ENCODE measurements around the gene PSEN1.

Gene PSEN1

GRCh38 chr14:73136387-73137225 lies at the start of gene PSEN1:
TSS of gene PSEN1 (plus strand) at chr14:73136507. CDS start at chr14:73148020, 11,513 bp downstream.
- peak; percentile 65 for DNase-seq (ENCODE audit: low read depth)
- peak within 1 kb of the TSS; percentile 84 for H3K4me3 ChIP-seq (ENCODE audit: low read depth, low read length)

GRCh38 chr14:73091044-73091443 lies 45.3 kb upstream of the PSEN1 start:
- DNase-seq (ENCODE audit: low read depth) = no peak
- no peak overlapping the region for H3K4me3 ChIP-seq (ENCODE audit: low read depth, low read length)

- H3K4me3 ChIP-seq (ENCODE audit: low read depth, low read length) = no peak overlapping the region
- no peak for DNase-seq (ENCODE audit: low read depth)
These were observed 38.9 kb upstream of the PSEN1 start for GRCh38 chr14:73097421-73097820.

GRCh38 chr14:73100334-73100733 lies 36.0 kb upstream of the PSEN1 start:
- H3K4me3 ChIP-seq (ENCODE audit: low read depth, low read length) = no peak overlapping the region
- no peak for DNase-seq (ENCODE audit: low read depth)

- H3K4me3 ChIP-seq (ENCODE audit: low read depth, low read length) = no peak overlapping the region
- no peak for DNase-seq (ENCODE audit: low read depth)
These were observed 33.4 kb upstream of the PSEN1 start for GRCh38 chr14:73102806-73103497.

GRCh38 chr14:73105050-73105449 lies 31.3 kb upstream of the PSEN1 start:
- no peak for DNase-seq (ENCODE audit: low read depth)
- no peak overlapping the region for H3K4me3 ChIP-seq (ENCODE audit: low read depth, low read length)

GRCh38 chr14:73105727-73106126 lies 30.6 kb upstream of the PSEN1 start:
- no peak overlapping the region for H3K4me3 ChIP-seq (ENCODE audit: low read depth, low read length)
- no peak for DNase-seq (ENCODE audit: low read depth)

GRCh38 chr14:73116079-73116665 lies 20.1 kb upstream of the PSEN1 start:
- no peak for DNase-seq (ENCODE audit: low read depth)
- H3K4me3 ChIP-seq (ENCODE audit: low read depth, low read length) = no peak overlapping the region

- no peak for DNase-seq (ENCODE audit: low read depth)
- no peak overlapping the region for H3K4me3 ChIP-seq (ENCODE audit: low read depth, low read length)
These were observed 12.0 kb upstream of the PSEN1 start for GRCh38 chr14:73124180-73124894.

- no peak for DNase-seq (ENCODE audit: low read depth)
- no peak overlapping the region for H3K4me3 ChIP-seq (ENCODE audit: low read depth, low read length)
These were observed 11.1 kb upstream of the PSEN1 start for GRCh38 chr14:73125169-73125588.

GRCh38 chr14:73125746-73126145 lies 10.6 kb upstream of the PSEN1 start:
- no peak for DNase-seq (ENCODE audit: low read depth)
- no peak overlapping the region for H3K4me3 ChIP-seq (ENCODE audit: low read depth, low read length)

- no peak for DNase-seq (ENCODE audit: low read depth)
- no peak overlapping the region for H3K4me3 ChIP-seq (ENCODE audit: low read depth, low read length)
These were observed 2.5 kb upstream of the PSEN1 start for GRCh38 chr14:73133795-73134194.

GRCh38 chr14:73136085-73136386 lies 271 bp upstream of the PSEN1 start:
- DNase-seq (ENCODE audit: low read depth) = no peak
- peak overlapping the region; percentile 84 for H3K4me3 ChIP-seq (ENCODE audit: low read depth, low read length)

- no peak for DNase-seq (ENCODE audit: low read depth)
- H3K4me3 ChIP-seq (ENCODE audit: low read depth, low read length) = no peak overlapping the region
These were observed 4.6 kb downstream of the PSEN1 start for GRCh38 chr14:73140811-73141323.

GRCh38 chr14:73142216-73142615 lies 5.9 kb downstream of the PSEN1 start:
- DNase-seq (ENCODE audit: low read depth) = no peak
- no peak overlapping the region for H3K4me3 ChIP-seq (ENCODE audit: low read depth, low read length)

GRCh38 chr14:73143003-73143402 lies 6.7 kb downstream of the PSEN1 start:
- H3K4me3 ChIP-seq (ENCODE audit: low read depth, low read length) = no peak overlapping the region
- DNase-seq (ENCODE audit: low read depth) = no peak

- no peak overlapping the region for H3K4me3 ChIP-seq (ENCODE audit: low read depth, low read length)
- DNase-seq (ENCODE audit: low read depth) = no peak
These were observed 7.3 kb downstream of the PSEN1 start for GRCh38 chr14:73143617-73144016.

GRCh38 chr14:73145371-73145770 lies 9.1 kb downstream of the PSEN1 start:
- no peak for DNase-seq (ENCODE audit: low read depth)

GRCh38 chr14:73146111-73146510 lies 9.8 kb downstream of the PSEN1 start:
- H3K4me3 ChIP-seq (ENCODE audit: low read depth, low read length) = no peak overlapping the region
- no peak for DNase-seq (ENCODE audit: low read depth)

More at GRCh38 chr14:73145371-73145770, 9.1 kb downstream of the PSEN1 start:
- no peak overlapping the region for H3K4me3 ChIP-seq (ENCODE audit: low read depth, low read length)

GRCh38 chr14:73149753-73150152 lies 13.4 kb downstream of the PSEN1 start:
- no peak for DNase-seq (ENCODE audit: low read depth)
- H3K4me3 ChIP-seq (ENCODE audit: low read depth, low read length) = no peak overlapping the region

Measured in skeletal muscle cell (primary cell).